SK-N-SH (cell line): Measurements from ENCODE around the gene HARS2. TPM values are rescaled to one million over a fixed set of nuclear protein-coding genes. Genes with fewer than 3 reads are reported as not detected.
"Not testable (repeated sequence)": the region's sequence is repeated elsewhere in the genome, so short reads cannot be mapped to it uniquely, and the experiment has no call there.

Source experiments
- CTCF ChIA-PET: fragments of 300-600, 350-600 bp; formaldehyde crosslinking; extraction: SDS; loops from one replicate; lab custom pipeline; 2021; lab: Yijun Ruan, JAX
- POLR2A ChIA-PET: fragments of 350-600 bp; sonication (Branson Sonifier 250); formaldehyde crosslinking; extraction: SDS; loops from one replicate; lab custom pipeline; 2020; ENCODE audit warnings: antibody characterized with exemption, inconsistent platforms; lab: Yijun Ruan, JAX
- DNase-seq: peaks from one replicate; pipeline ENCODE4 v3.0.0; 2012
- H2AFZ ChIP-seq: fragments of 200-600 bp; sonication (generic); 2 replicates; pipeline ENCODE4 v1.8.1; 2016; ENCODE audit warnings: antibody characterized with exemption, mild to moderate bottlenecking, low read depth
- H3F3A ChIP-seq: fragments of 200-600 bp; sonication (generic); replicated peaks from 2 replicates; pipeline ENCODE3; 2016; ENCODE audit warnings: antibody characterized with exemption, mild to moderate bottlenecking; ENCODE audit not compliant: insufficient read depth
- H3K27ac ChIP-seq, 2 experiments: fragments of 200-500 bp in 1 of 2; fragments of 200-600 bp in 1 of 2; sonication (Bioruptor generic) in 1 of 2; sonication (generic), shearing (Covaris generic) in 1 of 2; 2 replicates each; pipeline versions ENCODE4 v1.5.1 to v1.6.1; 2014 to 2016; ENCODE audit warnings: low read depth in 2 of 2, inconsistent platforms in 1 of 2, low read length in 1 of 2, mild to moderate bottlenecking in 1 of 2, mixed read lengths in 1 of 2
- H3K27me3 ChIP-seq: fragments of 200-600 bp; sonication (generic), shearing (Covaris generic); 2 replicates; pipeline ENCODE4 v1.6.1; 2016; ENCODE audit warnings: mixed run types; ENCODE audit not compliant: insufficient read depth
- H3K36me3 ChIP-seq, 2 experiments: fragments of 200-500 bp in 1 of 2; fragments of 200-600 bp in 1 of 2; sonication (Bioruptor generic) in 1 of 2; sonication (generic) in 1 of 2; replicated peaks in 1 of 2; 2 replicates each; pipeline versions ENCODE3 to v1.5.1; 2014 to 2016; ENCODE audit warnings: low read length in 1 of 2, mild to moderate bottlenecking in 1 of 2; ENCODE audit not compliant: insufficient read depth in 2 of 2, control insufficient read depth in 1 of 2
- H3K4me1 ChIP-seq, 2 experiments: fragments of 200-500 bp in 1 of 2; fragments of 200-600 bp in 1 of 2; sonication (Bioruptor generic) in 1 of 2; sonication (generic), shearing (Covaris generic) in 1 of 2; 2 replicates each; pipeline versions ENCODE4 v1.5.1 to v1.6.1; 2014 to 2016; ENCODE audit warnings: low read depth in 1 of 2, low read length in 1 of 2, mixed run types in 1 of 2; ENCODE audit not compliant: insufficient read depth in 2 of 2, control insufficient read depth in 1 of 2
- H3K4me2 ChIP-seq: fragments of 200-600 bp; sonication (generic), shearing (Covaris generic); 2 replicates; pipeline ENCODE4 v1.6.1; 2017; ENCODE audit warnings: mixed run types
- H3K4me3 ChIP-seq, 2 experiments: fragments of 200-500 bp in 1 of 2; fragments of 200-600 bp in 1 of 2; sonication (Bioruptor generic) in 1 of 2; sonication (generic), shearing (Covaris generic) in 1 of 2; 2 replicates each; pipeline versions ENCODE4 v1.5.1 to v1.8.1; 2014 to 2016; ENCODE audit warnings: low read depth in 2 of 2, inconsistent platforms in 1 of 2, low read length in 1 of 2, mild to moderate bottlenecking in 1 of 2, mixed read lengths in 1 of 2, moderate library complexity in 1 of 2
- H3K79me2 ChIP-seq: fragments of 200-600 bp; sonication (generic); 2 replicates; pipeline ENCODE4 v1.8.1; 2017; ENCODE audit warnings: mild to moderate bottlenecking; ENCODE audit not compliant: insufficient read depth
- H3K9ac ChIP-seq: fragments of 200-600 bp; sonication (generic); 2 replicates; pipeline ENCODE4 v1.6.1; 2017; ENCODE audit warnings: mixed run types
- H3K9me2 ChIP-seq: fragments of 200-600 bp; sonication (generic); 2 replicates; pipeline ENCODE4 v1.6.1; 2017; ENCODE audit warnings: mixed run types
- H3K9me3 ChIP-seq: fragments of 200-600 bp; sonication (generic); 2 replicates; pipeline ENCODE4 v1.6.1; 2017; ENCODE audit warnings: mixed run types, mild to moderate bottlenecking, moderate library complexity
- H4K20me1 ChIP-seq: fragments of 200-600 bp; sonication (generic); 2 replicates; pipeline ENCODE4 v1.6.1; 2017; ENCODE audit warnings: mild to moderate bottlenecking, mixed run types; ENCODE audit not compliant: insufficient read depth
- ELF1 ChIP-seq: IDR thresholded peaks from 2 replicates; pipeline ENCODE4 v1.4.0; 2012
- EP300 ChIP-seq, 2 experiments: IDR thresholded peaks; 2 replicates each; pipeline versions ENCODE4 v1.4.0 to v1.6.1; 2012; ENCODE audit warnings: borderline replicate concordance in 1 of 2, low read depth in 1 of 2, low read length in 1 of 2
- FOSL2 ChIP-seq: IDR thresholded peaks from 2 replicates; pipeline ENCODE4 v1.4.0; 2012; ENCODE audit warnings: low read depth, mild to moderate bottlenecking, moderate library complexity, borderline replicate concordance
- FOXM1 ChIP-seq: IDR thresholded peaks from 2 replicates; pipeline ENCODE4 v1.4.0; 2012; ENCODE audit warnings: low read depth, mild to moderate bottlenecking
- GATA2 ChIP-seq: sonication (generic); formaldehyde crosslinking; IDR thresholded peaks from 2 replicates; pipeline ENCODE4 v1.5.0; 2020; ENCODE audit warnings: mild to moderate bottlenecking, missing genetic modification reagents
- JUND ChIP-seq: IDR thresholded peaks from 2 replicates; pipeline ENCODE4 v1.4.0; 2012
- MEF2A ChIP-seq: IDR thresholded peaks from 2 replicates; pipeline ENCODE4 v1.4.0; 2012; ENCODE audit warnings: low read depth, borderline replicate concordance
- MXI1 ChIP-seq: IDR thresholded peaks from 2 replicates; pipeline ENCODE4 v1.6.1; 2012; ENCODE audit warnings: mild to moderate bottlenecking, low read depth, low read length, improper control_type of control experiment
- NRF1 ChIP-seq: IDR thresholded peaks from 2 replicates; pipeline ENCODE4 v1.6.1; 2012; ENCODE audit warnings: low read depth, mild to moderate bottlenecking, low read length
- POLR2AphosphoS5 ChIP-seq: IDR thresholded peaks from 2 replicates; pipeline ENCODE4 v1.6.1; 2012; ENCODE audit warnings: low read depth, low read length
- RAD21 ChIP-seq: IDR thresholded peaks from 2 replicates; pipeline ENCODE4 v1.6.1; 2012; ENCODE audit warnings: mild to moderate bottlenecking, low read length
- RCOR1 ChIP-seq: fragments of 150-350 bp; IDR thresholded peaks from 2 replicates; pipeline ENCODE4 v1.6.1; 2017; ENCODE audit warnings: antibody characterized with exemption, low read length
- SIN3A ChIP-seq: IDR thresholded peaks from 2 replicates; pipeline ENCODE4 v1.6.1; 2012; ENCODE audit warnings: low read depth, mild to moderate bottlenecking, low read length, moderate library complexity, borderline replicate concordance
- TCF12 ChIP-seq: IDR thresholded peaks from 2 replicates; pipeline ENCODE4 v1.4.0; 2012
- TEAD4 ChIP-seq: IDR thresholded peaks from 2 replicates; pipeline ENCODE4 v1.4.0; 2012; ENCODE audit warnings: mild to moderate bottlenecking, borderline replicate concordance; ENCODE audit not compliant: insufficient read depth
- YY1 ChIP-seq: IDR thresholded peaks from 2 replicates; pipeline ENCODE4 v1.4.0; 2012; ENCODE audit warnings: low read depth, mild to moderate bottlenecking
- WGBS: methylation state at CpG from one replicate; pipeline ENCODE4 v1.1.6; 2017; ENCODE audit warnings: low lambda C conversion rate; 5-methylcytosine and 5-hydroxymethylcytosine counted together
- polyA plus RNA-seq, 3 experiments: library from polyadenylated mRNA; depleted of rRNA; stranded (reverse); fragments of >200 nt; gene quantifications; 2 replicates each; pipeline ENCODE4 v1.2.3, GENCODE V29; 2012
- TF ChIP-seq, protein P1 (sequence below): fragments of 150-350 bp; IDR thresholded peaks from 2 replicates; pipeline ENCODE4 v1.6.1; 2017; ENCODE audit warnings: antibody characterized with exemption, low read length, low read depth, borderline replicate concordance
- TF ChIP-seq, protein P2 (sequence below): fragments of 200-600 bp; sonication (generic); IDR thresholded peaks from 2 replicates; pipeline ENCODE4 v1.6.1; 2017; ENCODE audit warnings: antibody characterized with exemption, mild to moderate bottlenecking, moderate library complexity
- TF ChIP-seq, protein P3 (sequence below): fragments of 150-350 bp; IDR thresholded peaks from 2 replicates; pipeline ENCODE4 v1.6.1; 2016; ENCODE audit warnings: mild to moderate bottlenecking, low read depth, low read length

Gene HARS2
- polyA plus RNA-seq, 1 of the 3 experiments (the other 2 are of a cell fraction) = 40.8 TPM

DNA sequence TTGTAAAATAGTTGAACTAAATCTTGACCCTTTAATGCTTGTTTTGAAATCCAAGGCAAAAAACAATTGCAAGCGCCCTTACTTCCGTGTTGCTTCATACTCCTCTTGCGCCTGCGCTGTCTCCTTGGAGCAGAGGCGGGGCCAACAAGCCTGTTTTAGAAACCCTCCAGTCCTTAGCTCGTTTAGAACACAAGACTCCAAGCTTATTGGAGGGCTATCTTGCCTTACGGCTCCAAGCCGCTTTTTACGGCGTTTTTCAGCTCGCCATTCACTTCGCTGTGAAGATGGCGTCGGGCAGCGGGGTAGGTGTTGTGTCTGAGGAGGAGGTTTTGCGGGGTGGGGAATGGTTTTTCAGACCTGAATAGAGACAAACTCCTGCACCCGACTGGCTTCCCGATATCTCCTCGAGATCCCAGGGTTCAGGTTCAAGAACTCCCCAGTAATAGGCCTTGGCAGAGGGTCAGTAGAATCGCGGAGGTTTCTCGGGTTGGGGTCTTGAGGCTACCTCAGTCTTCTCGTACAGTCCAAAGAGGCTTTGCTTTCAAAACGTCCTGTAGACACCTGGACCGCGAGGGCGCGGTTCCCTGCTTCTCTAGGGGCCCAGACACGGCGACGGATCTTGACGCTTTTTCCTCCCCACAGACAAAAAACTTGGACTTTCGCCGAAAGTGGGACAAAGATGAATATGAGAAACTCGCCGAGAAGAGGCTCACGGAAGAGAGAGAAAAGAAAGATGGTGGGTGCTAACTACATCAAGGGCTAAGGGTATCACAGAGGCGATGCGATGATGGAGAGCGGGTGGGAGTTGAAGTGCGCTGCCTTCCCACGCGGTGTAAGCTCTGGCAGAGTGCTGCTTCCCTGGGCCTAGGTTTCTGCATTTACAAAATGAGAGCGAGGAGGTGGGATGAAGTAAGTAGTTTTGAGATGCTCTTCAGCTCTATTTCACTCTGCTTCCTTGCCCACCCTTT, 9.2 kb downstream of the HARS2 start, which contains the start of gene ZMAT2 (continued):
- TF ChIP-seq GATA2 (CRISPR knock-in tag) (no peak), NRF1 (peak; percentile 90), FOXM1 (no peak), ELF1 (peak; percentile 97), RCOR1 (no peak), MEF2A (no peak), RAD21 (no peak), EP300 (IDR thresholded peaks at IDR 0.05; ENCODE audit: borderline replicate concordance in 1 of 2, low read depth in 1 of 2, low read length in 1 of 2) (no peak), TEAD4 (no peak), JUND (no peak), POLR2AphosphoS5 (peak; percentile 87), FOSL2 (no peak; the same call in 1 of the 2 replicates), MXI1 (peak; percentile 80; the same call in 1 of the 2 replicates)
- TF ChIP-seq, protein P1, sequence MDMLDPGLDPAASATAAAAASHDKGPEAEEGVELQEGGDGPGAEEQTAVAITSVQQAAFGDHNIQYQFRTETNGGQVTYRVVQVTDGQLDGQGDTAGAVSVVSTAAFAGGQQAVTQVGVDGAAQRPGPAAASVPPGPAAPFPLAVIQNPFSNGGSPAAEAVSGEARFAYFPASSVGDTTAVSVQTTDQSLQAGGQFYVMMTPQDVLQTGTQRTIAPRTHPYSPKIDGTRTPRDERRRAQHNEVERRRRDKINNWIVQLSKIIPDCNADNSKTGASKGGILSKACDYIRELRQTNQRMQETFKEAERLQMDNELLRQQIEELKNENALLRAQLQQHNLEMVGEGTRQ = no peak

DNA sequence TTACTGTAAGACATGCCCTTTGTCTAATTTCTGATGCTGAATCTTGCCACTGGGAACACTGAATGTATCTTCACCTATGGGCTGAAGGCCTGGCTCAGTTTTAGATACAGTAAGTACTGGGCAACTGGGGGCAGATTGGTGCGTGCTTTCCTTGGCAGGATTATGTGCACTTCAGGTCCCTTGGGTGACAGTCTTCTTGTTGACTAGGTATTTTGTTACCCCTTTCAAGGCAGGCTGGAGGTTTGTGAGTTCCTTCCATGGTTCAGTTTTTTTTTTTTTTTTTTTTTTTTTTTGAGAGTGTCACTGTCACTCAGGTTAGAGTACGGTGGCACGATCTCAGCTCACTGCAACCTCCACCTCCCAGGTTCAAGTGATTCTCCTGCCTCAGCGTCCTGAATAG, 16.6 kb downstream of the HARS2 start:
- peaks cover 0 to 3% of the 10 kb centered on the region in 2 experiments; a peak in 1 of 4 replicates for H3K4me1 ChIP-seq
- peaks cover 29% of the 10 kb centered on the region for H3F3A ChIP-seq
- ChIA-PET CTCF (interaction anchor here (1.0 to 1.2 kb wide), 3 partner anchors 12 to 161 kb away, joined by 3 read pairs; partner anchors contain the start of gene EIF4EBP3), POLR2A (interaction anchor here (0.7 kb wide), 1 partner anchor 17 kb away, joined by 3 read pairs; the partner anchor contains the start of genes HARS1 and HARS2)
- H3K4me2 ChIP-seq = no peak overlapping the region
- H3K27ac ChIP-seq = no peak overlapping the region
- no peak overlapping the region for H3K4me3 ChIP-seq
- WGBS = 88% methylated on average over 4 of the region's 4 CpGs
- H3K9ac ChIP-seq = no peak overlapping the region
- peaks cover 39 to 43% of the 10 kb centered on the region in 2 experiments for H3K36me3 ChIP-seq
- no peak for DNase-seq
- H3K27me3 ChIP-seq = no peaks in the 10 kb centered on the region
- H3K9me3 ChIP-seq = no peaks in the 10 kb centered on the region
- H4K20me1 ChIP-seq = no peaks in the 10 kb centered on the region
- TF ChIP-seq ELF1 (no peak), SIN3A (no peak), TCF12 (no peak), YY1 (no peak), FOXM1 (no peak), POLR2AphosphoS5 (no peak; the same call in 1 of the 2 replicates)
- TF ChIP-seq, protein P2, sequence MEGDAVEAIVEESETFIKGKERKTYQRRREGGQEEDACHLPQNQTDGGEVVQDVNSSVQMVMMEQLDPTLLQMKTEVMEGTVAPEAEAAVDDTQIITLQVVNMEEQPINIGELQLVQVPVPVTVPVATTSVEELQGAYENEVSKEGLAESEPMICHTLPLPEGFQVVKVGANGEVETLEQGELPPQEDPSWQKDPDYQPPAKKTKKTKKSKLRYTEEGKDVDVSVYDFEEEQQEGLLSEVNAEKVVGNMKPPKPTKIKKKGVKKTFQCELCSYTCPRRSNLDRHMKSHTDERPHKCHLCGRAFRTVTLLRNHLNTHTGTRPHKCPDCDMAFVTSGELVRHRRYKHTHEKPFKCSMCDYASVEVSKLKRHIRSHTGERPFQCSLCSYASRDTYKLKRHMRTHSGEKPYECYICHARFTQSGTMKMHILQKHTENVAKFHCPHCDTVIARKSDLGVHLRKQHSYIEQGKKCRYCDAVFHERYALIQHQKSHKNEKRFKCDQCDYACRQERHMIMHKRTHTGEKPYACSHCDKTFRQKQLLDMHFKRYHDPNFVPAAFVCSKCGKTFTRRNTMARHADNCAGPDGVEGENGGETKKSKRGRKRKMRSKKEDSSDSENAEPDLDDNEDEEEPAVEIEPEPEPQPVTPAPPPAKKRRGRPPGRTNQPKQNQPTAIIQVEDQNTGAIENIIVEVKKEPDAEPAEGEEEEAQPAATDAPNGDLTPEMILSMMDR = no peak
- TF ChIP-seq, protein P1 = no peak
- TF ChIP-seq, protein P3, sequence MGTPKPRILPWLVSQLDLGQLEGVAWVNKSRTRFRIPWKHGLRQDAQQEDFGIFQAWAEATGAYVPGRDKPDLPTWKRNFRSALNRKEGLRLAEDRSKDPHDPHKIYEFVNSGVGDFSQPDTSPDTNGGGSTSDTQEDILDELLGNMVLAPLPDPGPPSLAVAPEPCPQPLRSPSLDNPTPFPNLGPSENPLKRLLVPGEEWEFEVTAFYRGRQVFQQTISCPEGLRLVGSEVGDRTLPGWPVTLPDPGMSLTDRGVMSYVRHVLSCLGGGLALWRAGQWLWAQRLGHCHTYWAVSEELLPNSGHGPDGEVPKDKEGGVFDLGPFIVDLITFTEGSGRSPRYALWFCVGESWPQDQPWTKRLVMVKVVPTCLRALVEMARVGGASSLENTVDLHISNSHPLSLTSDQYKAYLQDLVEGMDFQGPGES = no peak
- H3K79me2 ChIP-seq = no peaks in the 10 kb centered on the region; the same call in 1 of the 2 replicates
- H2AFZ ChIP-seq = no peak overlapping the region
- no peaks in the 10 kb centered on the region for H3K9me2 ChIP-seq

DNA sequence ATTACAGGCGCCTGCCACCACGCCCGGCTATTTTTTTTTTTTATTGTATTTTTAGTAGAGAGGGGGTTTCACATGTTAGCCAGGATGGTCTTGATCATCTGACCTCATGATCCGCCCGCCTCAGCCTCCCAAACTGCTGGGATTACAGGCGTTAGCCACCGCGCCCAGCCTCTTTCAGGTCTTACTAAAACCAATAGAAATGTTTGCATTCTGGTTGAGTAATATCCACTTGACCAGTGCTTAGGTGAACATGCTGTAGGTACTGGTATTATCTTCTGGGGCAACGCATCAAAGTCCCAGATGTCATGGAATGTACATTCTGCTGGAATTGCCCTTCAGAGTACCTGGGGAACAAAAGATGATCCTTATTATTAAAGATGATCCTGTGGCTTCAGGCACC, 17.5 kb downstream of the HARS2 start:
- H3K9me3 ChIP-seq, H4K20me1 ChIP-seq, H3K27ac ChIP-seq, POLR2A ChIA-PET, H3K4me3 ChIP-seq, H3K9me2 ChIP-seq, H2AFZ ChIP-seq, H3K4me1 ChIP-seq, H3K27me3 ChIP-seq, DNase-seq, H3K9ac ChIP-seq, H3K79me2 ChIP-seq, H3K4me2 ChIP-seq: not testable (repeated sequence)
- CTCF ChIA-PET = interaction anchor here (1.2 kb wide), 1 partner anchor 11 kb away, joined by 3 read pairs; no protein-coding TSS in a partner anchor
- H3K36me3 ChIP-seq = peaks cover 30 to 37% of the 10 kb centered on the region in 2 experiments
- peaks cover 29% of the 10 kb centered on the region for H3F3A ChIP-seq
- 92% methylated on average over 9 of the region's 9 CpGs for WGBS
